ENCODE results near the gene PTGER2.

PTGER2 gene

GRCh38 chr14:52304248-52304904 is 9.7 kb upstream of the PTGER2 start:
- DNase-seq (ENCODE audit: low read depth in 2 of 2) = no peak

GRCh38 chr14:52305014-52305413 is 9.1 kb upstream of the PTGER2 start:
- no peak for DNase-seq (ENCODE audit: low read depth in 2 of 2)

GRCh38 chr14:52307376-52307775 is 6.7 kb upstream of the PTGER2 start:
- no peak for DNase-seq (ENCODE audit: low read depth in 2 of 2)

GRCh38 chr14:52307905-52308304 is 6.2 kb upstream of the PTGER2 start:
- DNase-seq (ENCODE audit: low read depth in 2 of 2) = no peak

GRCh38 chr14:52310541-52310940 is 3.6 kb upstream of the PTGER2 start:
- no peak for DNase-seq (ENCODE audit: low read depth in 2 of 2)

GRCh38 chr14:52312931-52313355 is 1.2 kb upstream of the PTGER2 start:
- no peak for DNase-seq (ENCODE audit: low read depth in 2 of 2)

GRCh38 chr14:52313462-52313861 is 650 bp upstream of the PTGER2 start:
- DNase-seq (ENCODE audit: low read depth in 2 of 2) = no peak

GRCh38 chr14:52314595-52315354 is 663 bp downstream of the PTGER2 start:
- DNase-seq (ENCODE audit: low read depth in 2 of 2) = peak; percentile 21 to 23

- no peak for DNase-seq (ENCODE audit: low read depth in 2 of 2)
Measured at GRCh38 chr14:52315355-52315718, 1.2 kb downstream of the PTGER2 start.

- no peak for DNase-seq (ENCODE audit: low read depth in 2 of 2)
Measured at GRCh38 chr14:52318062-52318461, 4.0 kb downstream of the PTGER2 start.

GRCh38 chr14:52318826-52319645 is 4.9 kb downstream of the PTGER2 start:
- DNase-seq (ENCODE audit: low read depth in 2 of 2) = no peak

- DNase-seq (ENCODE audit: low read depth in 2 of 2) = no peak
Measured at GRCh38 chr14:52319919-52320318, 5.8 kb downstream of the PTGER2 start.

- DNase-seq (ENCODE audit: low read depth in 2 of 2) = no peak
Measured at GRCh38 chr14:52325126-52325525, 11.0 kb downstream of the PTGER2 start.

- DNase-seq (ENCODE audit: low read depth in 2 of 2) = no peak
Measured at GRCh38 chr14:52325630-52326029, 11.5 kb downstream of the PTGER2 start.

- no peak for DNase-seq (ENCODE audit: low read depth in 2 of 2)
Measured at GRCh38 chr14:52327374-52328226, 13.5 kb downstream of the PTGER2 start.

GRCh38 chr14:52328276-52328675 is 14.2 kb downstream of the PTGER2 start:
- no peak for DNase-seq (ENCODE audit: low read depth in 2 of 2)

GRCh38 chr14:52329678-52330369 is 15.7 kb downstream of the PTGER2 start:
- no peak for DNase-seq (ENCODE audit: low read depth in 2 of 2)

- DNase-seq (ENCODE audit: low read depth in 2 of 2) = no peak
Measured at GRCh38 chr14:52332269-52332668, 18.2 kb downstream of the PTGER2 start.

GRCh38 chr14:52333108-52333507 is 19.0 kb downstream of the PTGER2 start:
- DNase-seq (ENCODE audit: low read depth in 2 of 2) = no peak

- no peak for DNase-seq (ENCODE audit: low read depth in 2 of 2)
Measured at GRCh38 chr14:52333823-52334657, 19.9 kb downstream of the PTGER2 start.

Measured in stimulated activated CD4-positive, alpha-beta T cell treated with anti-CD3 and anti-CD28 coated beads, Interleukin-4, amount 100 ng/mL, for 48 hours (primary cell).